ENCODE data around the gene PLEKHO1.
"Not testable (repeated sequence)": the region's sequence is repeated elsewhere in the genome, so short reads cannot be mapped to it uniquely, and the experiment has no call there.

- not testable (repeated sequence) for TF ChIP-seq CTCF (conservative IDR thresholded peaks at IDR 0.05 in 1 of 2, IDR thresholded peaks at IDR 0.05 in 1 of 2; ENCODE audit: low read depth in 1 of 2, low read length in 2 of 2); EZH2 (IDR thresholded peaks at IDR 0.05; ENCODE audit: low read length, missing control alignments)
Measured at GRCh38 chr1:150186438-150186788, 36.7 kb downstream of the PLEKHO1 start.

Measured in fibroblast of lung (primary cell).